HEK293 (cell line): ENCODE results near the gene LGI4.

Experiments
- CTCF ChIA-PET: fragments of 350-600 bp; formaldehyde crosslinking; extraction: SDS; loops from one replicate; lab custom pipeline; 2021; ENCODE audit warnings: antibody characterized with exemption; lab: Yijun Ruan, JAX
- POLR2A ChIA-PET: fragments of 300-600 bp; formaldehyde crosslinking; extraction: SDS; loops from one replicate; lab custom pipeline; 2020; ENCODE audit warnings: antibody characterized with exemption, inconsistent platforms; lab: Yijun Ruan, JAX
- H3K27ac ChIP-seq: fragments of 200-500 bp; sonication (Bioruptor generic); 2 replicates; pipeline ENCODE4 v1.5.1; 2014; ENCODE audit warnings: low read depth, low read length, control low read depth, inconsistent platforms; ENCODE audit errors: extremely low read depth
- H3K36me3 ChIP-seq, 2 experiments: fragments of 200-500 bp in 1 of 2; sonication (Bioruptor generic) in 1 of 2; 1 replicate in 1 of 2; 2 replicates in 1 of 2; pipeline ENCODE4 v1.5.1; 2014 to 2017; ENCODE audit warnings: inconsistent platforms in 2 of 2, low read length in 2 of 2; ENCODE audit not compliant: control insufficient read depth in 2 of 2, insufficient read depth in 1 of 2
- H3K4me1 ChIP-seq: fragments of 200-500 bp; sonication (Bioruptor generic); 2 replicates; pipeline ENCODE4 v1.5.1; 2014; ENCODE audit warnings: mild to moderate bottlenecking, low read length, inconsistent platforms; ENCODE audit not compliant: control insufficient read depth, insufficient read depth
- H3K4me3 ChIP-seq: 2 replicates; pipeline ENCODE4 v1.5.1; 2011; ENCODE audit warnings: low read depth, mild to moderate bottlenecking, control low read depth, low read length, moderate library complexity
- H3K9me3 ChIP-seq: fragments of 200-500 bp; sonication (Bioruptor generic); 2 replicates; pipeline ENCODE4 v1.5.1; 2014; ENCODE audit warnings: low read depth, low read length, inconsistent platforms; ENCODE audit not compliant: control insufficient read depth, insufficient read depth
- HOXA7 ChIP-seq: sonication (generic); formaldehyde crosslinking; IDR thresholded peaks from 2 replicates; pipeline ENCODE4 v1.8.1; 2022; ENCODE audit warnings: missing genetic modification reagents, borderline replicate concordance
- HOXC10 ChIP-seq: sonication (generic); formaldehyde crosslinking; IDR thresholded peaks from 2 replicates; pipeline ENCODE4 v1.8.1; 2023; ENCODE audit warnings: mild to moderate bottlenecking, missing genetic modification reagents
- OVOL3 ChIP-seq: fragments of 450-650 bp; formaldehyde crosslinking; IDR thresholded peaks from 2 replicates; pipeline ENCODE4 v1.5.1; 2016; ENCODE audit warnings: missing biosample characterization, missing genetic modification characterization
- REPIN1 ChIP-seq: fragments of 450-650 bp; formaldehyde crosslinking; IDR thresholded peaks from 2 replicates; pipeline ENCODE4 v1.5.1; 2017; ENCODE audit warnings: missing biosample characterization, missing genetic modification characterization, low read depth
- SP3 ChIP-seq: fragments of 450-650 bp; formaldehyde crosslinking; IDR thresholded peaks from 2 replicates; pipeline ENCODE4 v1.5.1; 2016; ENCODE audit warnings: missing biosample characterization, missing genetic modification characterization
- ZFP3 ChIP-seq: fragments of 450-650 bp; formaldehyde crosslinking; IDR thresholded peaks from 2 replicates; pipeline ENCODE4 v1.5.1; 2016; ENCODE audit warnings: low read depth, missing biosample characterization, missing genetic modification characterization
- ZNF133 ChIP-seq: fragments of 450-650 bp; formaldehyde crosslinking; IDR thresholded peaks from 2 replicates; pipeline ENCODE4 v1.5.1; 2016; ENCODE audit warnings: missing biosample characterization, missing genetic modification characterization
- ZNF239 ChIP-seq: fragments of 450-650 bp; formaldehyde crosslinking; IDR thresholded peaks from 2 replicates; pipeline ENCODE4 v1.5.1; 2016; ENCODE audit warnings: missing biosample characterization, missing genetic modification characterization
- ZNF266 ChIP-seq: fragments of 450-650 bp; formaldehyde crosslinking; IDR thresholded peaks from 2 replicates; pipeline ENCODE4 v1.5.1; 2016; ENCODE audit warnings: missing biosample characterization, missing genetic modification characterization, low read depth
- ZNF549 ChIP-seq: fragments of 450-650 bp; IDR thresholded peaks from 2 replicates; pipeline ENCODE4 v1.5.1; 2018; ENCODE audit warnings: missing biosample characterization, missing genetic modification characterization, mild to moderate bottlenecking, inconsistent platforms, moderate library complexity
- ZNF596 ChIP-seq: fragments of 450-650 bp; IDR thresholded peaks from 2 replicates; pipeline ENCODE4 v1.5.0; 2018; ENCODE audit warnings: missing biosample characterization, mild to moderate bottlenecking, missing genetic modification characterization, moderate library complexity
- ZNF660 ChIP-seq: fragments of 450-650 bp; IDR thresholded peaks from 2 replicates; pipeline ENCODE4 v1.5.1; 2018; ENCODE audit warnings: missing biosample characterization, mild to moderate bottlenecking, missing genetic modification characterization
- ZNF664 ChIP-seq: fragments of 450-650 bp; formaldehyde crosslinking; IDR thresholded peaks from 2 replicates; pipeline ENCODE4 v1.5.1; 2016; ENCODE audit warnings: missing biosample characterization, missing genetic modification characterization
- ZNF76 ChIP-seq: fragments of 450-650 bp; formaldehyde crosslinking; IDR thresholded peaks from 2 replicates; pipeline ENCODE4; 2016; ENCODE audit warnings: low read depth, missing biosample characterization, missing genetic modification characterization, borderline replicate concordance
- ZXDB ChIP-seq: fragments of 450-650 bp; formaldehyde crosslinking; IDR thresholded peaks from 2 replicates; pipeline ENCODE4 v1.5.1; 2016; ENCODE audit warnings: missing biosample characterization, missing genetic modification characterization
- TF ChIP-seq, protein P1 (sequence below): fragments of 450-650 bp; formaldehyde crosslinking; IDR thresholded peaks from 2 replicates; pipeline ENCODE4 v1.5.1; 2016; ENCODE audit warnings: missing biosample characterization, missing genetic modification characterization, borderline replicate concordance
- TF ChIP-seq, protein P2 (sequence below): fragments of 450-650 bp; formaldehyde crosslinking; IDR thresholded peaks from 2 replicates; pipeline ENCODE4 v1.5.1; 2016; ENCODE audit warnings: missing biosample characterization, missing genetic modification characterization
- TF ChIP-seq, protein P3 (sequence below): fragments of 450-650 bp; formaldehyde crosslinking; IDR thresholded peaks from 2 replicates; pipeline ENCODE4 v1.5.1; 2016; ENCODE audit warnings: missing biosample characterization, missing genetic modification characterization
- TF ChIP-seq, protein P4 (sequence below): fragments of 450-650 bp; formaldehyde crosslinking; IDR thresholded peaks from 2 replicates; pipeline ENCODE4 v1.5.1; 2016; ENCODE audit warnings: missing biosample characterization, missing genetic modification characterization, low read depth
- TF ChIP-seq, protein P5 (sequence below): fragments of 450-650 bp; formaldehyde crosslinking; IDR thresholded peaks from 2 replicates; pipeline ENCODE4 v1.5.1; 2016; ENCODE audit warnings: missing biosample characterization, missing genetic modification characterization

The LGI4 gene

DNA sequence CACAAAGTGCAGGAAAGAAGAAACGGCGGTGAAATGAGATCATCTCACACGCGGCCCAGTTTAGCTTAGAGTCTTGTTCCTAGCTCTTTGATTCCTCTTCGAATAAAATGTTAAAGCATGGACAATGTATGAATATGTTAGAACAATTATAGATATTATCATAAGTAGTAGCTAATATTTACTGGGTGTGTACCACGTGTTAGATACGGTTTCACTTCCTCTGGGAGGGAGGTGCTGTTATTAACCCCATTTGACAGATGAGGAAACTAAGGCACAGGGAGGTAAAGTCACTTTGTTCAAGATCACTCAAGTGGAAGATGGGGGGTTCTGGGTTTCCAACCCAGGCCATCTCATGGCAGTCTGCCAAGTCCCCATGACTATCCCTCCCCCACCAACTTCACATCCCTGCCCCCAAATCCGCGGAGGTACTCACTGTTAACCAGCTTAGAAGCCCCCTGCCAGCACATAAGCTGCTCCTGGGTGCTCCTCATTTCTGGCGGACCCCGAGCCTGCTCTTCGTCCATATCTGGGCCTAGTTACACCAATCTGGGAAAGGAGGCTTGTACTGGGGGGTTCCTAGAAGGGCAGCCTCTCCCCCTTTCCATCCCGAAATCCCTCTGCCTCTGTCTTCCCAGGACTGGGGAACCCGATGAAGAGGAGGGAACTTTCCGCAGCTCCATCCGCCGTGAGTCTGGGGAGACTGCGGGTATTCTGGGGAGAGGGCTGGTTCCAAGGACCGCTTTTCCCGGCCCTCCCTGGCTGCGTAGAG is 7.2 kb upstream of the LGI4 start (continued):
- TF ChIP-seq, protein P1, sequence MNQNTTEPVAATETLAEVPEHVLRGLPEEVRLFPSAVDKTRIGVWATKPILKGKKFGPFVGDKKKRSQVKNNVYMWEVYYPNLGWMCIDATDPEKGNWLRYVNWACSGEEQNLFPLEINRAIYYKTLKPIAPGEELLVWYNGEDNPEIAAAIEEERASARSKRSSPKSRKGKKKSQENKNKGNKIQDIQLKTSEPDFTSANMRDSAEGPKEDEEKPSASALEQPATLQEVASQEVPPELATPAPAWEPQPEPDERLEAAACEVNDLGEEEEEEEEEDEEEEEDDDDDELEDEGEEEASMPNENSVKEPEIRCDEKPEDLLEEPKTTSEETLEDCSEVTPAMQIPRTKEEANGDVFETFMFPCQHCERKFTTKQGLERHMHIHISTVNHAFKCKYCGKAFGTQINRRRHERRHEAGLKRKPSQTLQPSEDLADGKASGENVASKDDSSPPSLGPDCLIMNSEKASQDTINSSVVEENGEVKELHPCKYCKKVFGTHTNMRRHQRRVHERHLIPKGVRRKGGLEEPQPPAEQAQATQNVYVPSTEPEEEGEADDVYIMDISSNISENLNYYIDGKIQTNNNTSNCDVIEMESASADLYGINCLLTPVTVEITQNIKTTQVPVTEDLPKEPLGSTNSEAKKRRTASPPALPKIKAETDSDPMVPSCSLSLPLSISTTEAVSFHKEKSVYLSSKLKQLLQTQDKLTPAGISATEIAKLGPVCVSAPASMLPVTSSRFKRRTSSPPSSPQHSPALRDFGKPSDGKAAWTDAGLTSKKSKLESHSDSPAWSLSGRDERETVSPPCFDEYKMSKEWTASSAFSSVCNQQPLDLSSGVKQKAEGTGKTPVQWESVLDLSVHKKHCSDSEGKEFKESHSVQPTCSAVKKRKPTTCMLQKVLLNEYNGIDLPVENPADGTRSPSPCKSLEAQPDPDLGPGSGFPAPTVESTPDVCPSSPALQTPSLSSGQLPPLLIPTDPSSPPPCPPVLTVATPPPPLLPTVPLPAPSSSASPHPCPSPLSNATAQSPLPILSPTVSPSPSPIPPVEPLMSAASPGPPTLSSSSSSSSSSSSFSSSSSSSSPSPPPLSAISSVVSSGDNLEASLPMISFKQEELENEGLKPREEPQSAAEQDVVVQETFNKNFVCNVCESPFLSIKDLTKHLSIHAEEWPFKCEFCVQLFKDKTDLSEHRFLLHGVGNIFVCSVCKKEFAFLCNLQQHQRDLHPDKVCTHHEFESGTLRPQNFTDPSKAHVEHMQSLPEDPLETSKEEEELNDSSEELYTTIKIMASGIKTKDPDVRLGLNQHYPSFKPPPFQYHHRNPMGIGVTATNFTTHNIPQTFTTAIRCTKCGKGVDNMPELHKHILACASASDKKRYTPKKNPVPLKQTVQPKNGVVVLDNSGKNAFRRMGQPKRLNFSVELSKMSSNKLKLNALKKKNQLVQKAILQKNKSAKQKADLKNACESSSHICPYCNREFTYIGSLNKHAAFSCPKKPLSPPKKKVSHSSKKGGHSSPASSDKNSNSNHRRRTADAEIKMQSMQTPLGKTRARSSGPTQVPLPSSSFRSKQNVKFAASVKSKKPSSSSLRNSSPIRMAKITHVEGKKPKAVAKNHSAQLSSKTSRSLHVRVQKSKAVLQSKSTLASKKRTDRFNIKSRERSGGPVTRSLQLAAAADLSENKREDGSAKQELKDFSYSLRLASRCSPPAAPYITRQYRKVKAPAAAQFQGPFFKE = no peak
- TF ChIP-seq ZNF239 (tag by site-specific recombination) (0 out of 2 replicates have a peak, but pooled peaks have one; percentile 21), SP3 (tag by site-specific recombination) (no peak), ZNF596 (tag by site-specific recombination) (no peak)

DNA sequence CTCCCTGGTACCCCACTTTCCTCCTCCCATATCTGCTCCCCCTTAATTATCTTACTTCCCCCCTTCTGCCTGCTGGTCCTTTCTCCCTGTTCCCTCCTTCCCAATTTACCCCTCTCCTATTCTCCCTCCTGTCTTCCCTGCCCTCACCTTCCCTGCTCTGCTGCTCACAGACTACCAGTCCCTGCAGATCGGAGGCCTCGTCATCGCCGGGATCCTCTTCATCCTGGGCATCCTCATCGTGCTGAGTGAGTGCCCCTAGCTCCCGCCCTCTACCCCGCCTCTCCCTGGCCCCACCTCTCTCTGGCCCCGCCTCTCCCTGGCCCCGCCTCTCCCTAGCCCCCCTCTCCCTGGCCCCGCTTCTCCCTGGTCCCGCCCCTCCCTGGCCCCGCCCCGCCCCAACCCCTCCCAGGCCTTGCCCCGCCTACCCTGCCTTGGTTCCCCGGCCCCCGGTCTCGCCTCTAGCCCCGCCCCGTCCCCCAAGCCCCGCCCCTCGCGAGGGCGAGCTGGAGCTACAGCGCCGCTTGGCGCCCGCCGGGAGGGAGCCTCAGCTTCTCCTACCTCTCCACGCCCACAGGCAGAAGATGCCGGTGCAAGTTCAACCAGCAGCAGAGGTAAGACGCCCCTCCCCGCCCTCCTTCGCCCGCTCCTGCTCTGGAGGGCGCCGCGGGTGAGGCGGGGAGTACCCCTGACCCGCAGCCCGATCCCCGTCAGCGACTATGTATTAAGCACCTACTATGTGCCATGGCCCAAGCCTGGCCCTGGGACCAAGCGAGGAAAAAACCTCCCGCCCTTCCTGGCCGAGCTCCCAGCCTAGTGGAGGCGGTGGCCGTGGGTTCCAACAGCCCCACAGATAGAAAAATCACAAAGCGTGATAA is 6.3 kb upstream of the LGI4 start:
- Histone ChIP-seq H3K27ac (no peak overlapping the region), H3K9me3 (no peaks in the 10 kb centered on the region), H3K4me1 (peaks cover 31% of the 10 kb centered on the region), H3K36me3 (no peaks in the 10 kb centered on the region; a peak in 1 of 3 replicates), H3K4me3 (no peak overlapping the region)
- ChIA-PET CTCF (interaction anchor here (0.5 to 4.7 kb wide), 73 partner anchors 9 to 1375 kb away, joined by 3 to 82 read pairs (median 5); partner anchors contain the start of genes FAM187B, FXYD3 and FXYD5), POLR2A (interaction anchor here (0.7 to 1.9 kb wide), 25 partner anchors 10 to 1432 kb away, joined by 3 to 26 read pairs (median 4); partner anchors contain the start of genes FAM187B, FXYD5, LIN37 and ZNF30)
- TF ChIP-seq ZNF133 = peak; percentile 42; the same call in 1 of the 2 replicates
- TF ChIP-seq ZNF266 = no peak
- no peak for TF ChIP-seq ZNF660 (tag by site-specific recombination)
- TF ChIP-seq REPIN1 = no peak
- TF ChIP-seq, protein P2, sequence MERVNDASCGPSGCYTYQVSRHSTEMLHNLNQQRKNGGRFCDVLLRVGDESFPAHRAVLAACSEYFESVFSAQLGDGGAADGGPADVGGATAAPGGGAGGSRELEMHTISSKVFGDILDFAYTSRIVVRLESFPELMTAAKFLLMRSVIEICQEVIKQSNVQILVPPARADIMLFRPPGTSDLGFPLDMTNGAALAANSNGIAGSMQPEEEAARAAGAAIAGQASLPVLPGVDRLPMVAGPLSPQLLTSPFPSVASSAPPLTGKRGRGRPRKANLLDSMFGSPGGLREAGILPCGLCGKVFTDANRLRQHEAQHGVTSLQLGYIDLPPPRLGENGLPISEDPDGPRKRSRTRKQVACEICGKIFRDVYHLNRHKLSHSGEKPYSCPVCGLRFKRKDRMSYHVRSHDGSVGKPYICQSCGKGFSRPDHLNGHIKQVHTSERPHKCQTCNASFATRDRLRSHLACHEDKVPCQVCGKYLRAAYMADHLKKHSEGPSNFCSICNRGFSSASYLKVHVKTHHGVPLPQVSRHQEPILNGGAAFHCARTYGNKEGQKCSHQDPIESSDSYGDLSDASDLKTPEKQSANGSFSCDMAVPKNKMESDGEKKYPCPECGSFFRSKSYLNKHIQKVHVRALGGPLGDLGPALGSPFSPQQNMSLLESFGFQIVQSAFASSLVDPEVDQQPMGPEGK = peak; percentile 42
- TF ChIP-seq ZNF549 (tag by site-specific recombination) = no peak
- TF ChIP-seq, protein P3, sequence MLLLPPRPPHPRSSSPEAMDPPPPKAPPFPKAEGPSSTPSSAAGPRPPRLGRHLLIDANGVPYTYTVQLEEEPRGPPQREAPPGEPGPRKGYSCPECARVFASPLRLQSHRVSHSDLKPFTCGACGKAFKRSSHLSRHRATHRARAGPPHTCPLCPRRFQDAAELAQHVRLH (tag by site-specific recombination) = peak; percentile 62; the same call in 1 of the 2 replicates
- peak; percentile 87 for TF ChIP-seq ZXDB (tag by site-specific recombination)
- TF ChIP-seq ZNF664 (tag by site-specific recombination) = peak; percentile 40; the same call in 1 of the 2 replicates
- peak; percentile 27; the same call in 1 of the 2 replicates for TF ChIP-seq ZFP3 (tag by site-specific recombination)
- TF ChIP-seq, protein P4, sequence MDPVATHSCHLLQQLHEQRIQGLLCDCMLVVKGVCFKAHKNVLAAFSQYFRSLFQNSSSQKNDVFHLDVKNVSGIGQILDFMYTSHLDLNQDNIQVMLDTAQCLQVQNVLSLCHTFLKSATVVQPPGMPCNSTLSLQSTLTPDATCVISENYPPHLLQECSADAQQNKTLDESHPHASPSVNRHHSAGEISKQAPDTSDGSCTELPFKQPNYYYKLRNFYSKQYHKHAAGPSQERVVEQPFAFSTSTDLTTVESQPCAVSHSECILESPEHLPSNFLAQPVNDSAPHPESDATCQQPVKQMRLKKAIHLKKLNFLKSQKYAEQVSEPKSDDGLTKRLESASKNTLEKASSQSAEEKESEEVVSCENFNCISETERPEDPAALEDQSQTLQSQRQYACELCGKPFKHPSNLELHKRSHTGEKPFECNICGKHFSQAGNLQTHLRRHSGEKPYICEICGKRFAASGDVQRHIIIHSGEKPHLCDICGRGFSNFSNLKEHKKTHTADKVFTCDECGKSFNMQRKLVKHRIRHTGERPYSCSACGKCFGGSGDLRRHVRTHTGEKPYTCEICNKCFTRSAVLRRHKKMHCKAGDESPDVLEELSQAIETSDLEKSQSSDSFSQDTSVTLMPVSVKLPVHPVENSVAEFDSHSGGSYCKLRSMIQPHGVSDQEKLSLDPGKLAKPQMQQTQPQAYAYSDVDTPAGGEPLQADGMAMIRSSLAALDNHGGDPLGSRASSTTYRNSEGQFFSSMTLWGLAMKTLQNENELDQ (tag by site-specific recombination) = no peak
- no peak for TF ChIP-seq HOXA7 (CRISPR knock-in tag)
- no peak for TF ChIP-seq OVOL3 (tag by site-specific recombination)
- 0 out of 2 replicates have a peak, but pooled peaks have one; percentile 31 for TF ChIP-seq ZNF76 (tag by site-specific recombination)
- TF ChIP-seq, protein P5, sequence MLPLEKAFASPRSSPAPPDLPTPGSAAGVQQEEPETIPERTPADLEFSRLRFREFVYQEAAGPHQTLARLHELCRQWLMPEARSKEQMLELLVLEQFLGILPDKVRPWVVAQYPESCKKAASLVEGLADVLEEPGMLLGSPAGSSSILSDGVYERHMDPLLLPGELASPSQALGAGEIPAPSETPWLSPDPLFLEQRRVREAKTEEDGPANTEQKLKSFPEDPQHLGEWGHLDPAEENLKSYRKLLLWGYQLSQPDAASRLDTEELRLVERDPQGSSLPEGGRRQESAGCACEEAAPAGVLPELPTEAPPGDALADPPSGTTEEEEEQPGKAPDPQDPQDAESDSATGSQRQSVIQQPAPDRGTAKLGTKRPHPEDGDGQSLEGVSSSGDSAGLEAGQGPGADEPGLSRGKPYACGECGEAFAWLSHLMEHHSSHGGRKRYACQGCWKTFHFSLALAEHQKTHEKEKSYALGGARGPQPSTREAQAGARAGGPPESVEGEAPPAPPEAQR = no peak; the same call in 1 of the 2 replicates
- TF ChIP-seq HOXC10 = no peak
